ENCODE measurements around the gene GPR160.
A peak's percentile ranks its signal among the peaks of the same experiment; 100 is the strongest.

GPR160 gene

DNA sequence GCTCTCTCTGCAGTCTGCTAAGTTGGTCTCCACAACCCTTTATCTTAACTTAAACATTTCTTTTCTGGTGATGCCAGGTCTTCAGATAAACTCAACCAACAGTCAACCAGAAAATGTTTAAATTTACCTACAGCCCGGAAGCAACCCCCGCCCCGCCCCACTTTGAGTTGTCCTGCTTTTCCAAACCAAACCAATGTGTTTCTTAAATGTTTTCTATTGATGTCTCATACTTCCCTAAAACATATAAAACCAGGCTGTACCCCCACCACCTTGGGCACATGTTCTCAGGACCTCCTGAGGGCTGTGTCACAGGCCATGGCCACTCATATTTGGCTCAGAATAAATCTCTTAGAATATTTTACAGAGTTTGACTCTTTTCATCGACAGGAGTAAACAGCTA is 13.2 kb upstream of the GPR160 start:
- TF ChIP-seq, protein P1, sequence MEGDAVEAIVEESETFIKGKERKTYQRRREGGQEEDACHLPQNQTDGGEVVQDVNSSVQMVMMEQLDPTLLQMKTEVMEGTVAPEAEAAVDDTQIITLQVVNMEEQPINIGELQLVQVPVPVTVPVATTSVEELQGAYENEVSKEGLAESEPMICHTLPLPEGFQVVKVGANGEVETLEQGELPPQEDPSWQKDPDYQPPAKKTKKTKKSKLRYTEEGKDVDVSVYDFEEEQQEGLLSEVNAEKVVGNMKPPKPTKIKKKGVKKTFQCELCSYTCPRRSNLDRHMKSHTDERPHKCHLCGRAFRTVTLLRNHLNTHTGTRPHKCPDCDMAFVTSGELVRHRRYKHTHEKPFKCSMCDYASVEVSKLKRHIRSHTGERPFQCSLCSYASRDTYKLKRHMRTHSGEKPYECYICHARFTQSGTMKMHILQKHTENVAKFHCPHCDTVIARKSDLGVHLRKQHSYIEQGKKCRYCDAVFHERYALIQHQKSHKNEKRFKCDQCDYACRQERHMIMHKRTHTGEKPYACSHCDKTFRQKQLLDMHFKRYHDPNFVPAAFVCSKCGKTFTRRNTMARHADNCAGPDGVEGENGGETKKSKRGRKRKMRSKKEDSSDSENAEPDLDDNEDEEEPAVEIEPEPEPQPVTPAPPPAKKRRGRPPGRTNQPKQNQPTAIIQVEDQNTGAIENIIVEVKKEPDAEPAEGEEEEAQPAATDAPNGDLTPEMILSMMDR (conservative IDR thresholded peaks at IDR 0.05; ENCODE audit: low read depth, low read length): no peak
- H3K4me3 ChIP-seq (ENCODE audit: low read depth, low read length): no peak overlapping the region
- DNase-seq (ENCODE audit: low read depth): no peak

DNA sequence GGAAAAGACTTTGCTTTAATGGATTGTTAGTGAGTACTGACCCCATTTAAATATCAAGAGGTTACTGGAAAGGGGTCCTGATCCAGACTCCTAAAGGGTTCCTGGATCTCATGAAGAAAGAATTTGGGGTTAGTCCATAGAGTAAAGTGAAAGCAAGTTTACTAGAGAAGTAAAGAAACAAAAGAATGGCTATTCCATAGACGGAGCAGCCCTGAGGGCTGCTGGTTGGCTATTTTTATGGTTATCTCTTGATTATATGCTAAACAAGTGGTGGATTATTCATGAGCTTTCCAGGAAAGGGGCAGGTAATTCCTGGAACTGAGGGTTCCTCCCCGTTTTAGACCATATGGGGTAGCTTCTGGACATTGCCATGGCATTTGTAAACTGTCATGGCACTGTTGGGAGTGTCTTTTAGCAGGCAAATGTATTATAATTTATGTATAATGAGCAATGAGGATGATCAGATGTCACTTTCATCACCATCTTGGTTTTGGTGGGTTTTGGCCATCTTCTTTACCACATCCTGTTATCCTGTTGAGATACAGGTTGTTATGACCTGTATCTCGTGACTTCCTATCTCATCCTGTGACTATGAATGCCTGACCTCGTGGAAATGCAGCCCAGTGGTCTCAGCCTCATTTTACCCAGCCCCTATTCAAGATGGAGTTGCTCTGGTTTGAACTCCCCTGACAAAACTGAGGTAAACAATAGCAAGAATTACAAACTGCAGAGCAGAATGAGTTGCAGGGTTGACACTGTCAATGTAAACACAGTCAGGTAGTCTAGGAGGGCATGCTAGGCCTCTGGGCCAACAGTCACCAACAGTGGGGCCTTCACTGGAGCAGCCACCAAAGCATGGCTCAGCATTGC is 10.3 kb upstream of the GPR160 start:
- TF ChIP-seq, protein P1 (conservative IDR thresholded peaks at IDR 0.05; ENCODE audit: low read depth, low read length): no peak
- DNase-seq (ENCODE audit: low read depth): no peak
- H3K4me3 ChIP-seq (ENCODE audit: low read depth, low read length): no peak overlapping the region

DNA sequence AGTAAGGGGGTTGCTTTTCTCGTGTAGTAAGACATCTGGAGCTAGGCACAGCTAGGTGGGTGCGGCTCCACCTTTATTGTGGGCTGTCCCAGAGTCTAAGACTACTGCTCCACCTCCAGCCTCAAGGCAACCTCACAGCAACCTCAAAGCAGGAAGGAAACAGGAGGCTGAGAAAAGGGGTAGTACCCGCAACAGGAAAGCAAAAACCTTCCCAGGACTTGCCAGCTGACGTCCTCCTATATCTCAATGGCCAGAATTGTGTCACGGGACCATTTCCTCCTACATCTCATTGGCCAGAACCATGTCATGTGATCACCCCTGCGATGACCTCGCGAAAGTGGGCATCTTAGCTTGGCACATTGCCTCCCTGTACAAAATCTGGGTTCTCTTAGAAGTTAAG is 4.3 kb upstream of the GPR160 start:
- TF ChIP-seq, protein P1 (conservative IDR thresholded peaks at IDR 0.05; ENCODE audit: low read depth, low read length): no peak
- no peak overlapping the region for H3K4me3 ChIP-seq (ENCODE audit: low read depth, low read length)
- no peak for DNase-seq (ENCODE audit: low read depth)

DNA sequence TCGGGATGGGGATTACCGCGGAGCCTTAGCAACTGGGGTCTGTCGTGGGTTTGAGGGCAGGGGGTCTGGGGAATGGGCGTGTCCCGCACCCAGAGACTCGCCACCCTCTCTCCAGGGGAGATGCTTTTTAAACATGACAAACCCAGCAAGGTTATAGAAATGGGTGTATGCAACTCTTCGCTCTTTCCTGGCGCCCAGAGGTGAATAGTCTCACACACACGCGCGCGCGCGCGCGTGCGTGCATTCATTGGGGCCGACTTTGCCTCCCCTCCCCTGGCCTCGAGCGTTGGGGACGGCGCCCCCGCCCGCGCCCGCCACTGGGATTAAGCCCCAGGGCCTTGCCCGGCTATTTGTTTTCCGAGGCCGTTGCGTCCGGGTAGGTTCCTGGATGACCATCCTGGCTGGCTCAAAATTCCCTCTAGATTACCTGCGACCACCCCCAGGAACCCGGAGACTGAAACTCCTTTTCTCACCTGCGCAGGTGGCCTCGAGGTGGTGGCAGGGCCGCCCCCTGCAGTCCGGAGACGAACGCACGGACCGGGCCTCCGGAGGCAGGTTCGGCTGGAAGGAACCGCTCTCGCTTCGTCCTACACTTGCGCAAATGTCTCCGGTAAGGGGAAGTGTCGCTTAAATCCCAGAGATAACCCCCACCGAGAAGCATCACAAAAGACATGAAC is 777 bp downstream of the GPR160 start:
- TF ChIP-seq, protein P1 (conservative IDR thresholded peaks at IDR 0.05; ENCODE audit: low read depth, low read length): no peak
- peak overlapping the region; percentile 50 for H3K4me3 ChIP-seq (ENCODE audit: low read depth, low read length)
- no peak for DNase-seq (ENCODE audit: low read depth)

DNA sequence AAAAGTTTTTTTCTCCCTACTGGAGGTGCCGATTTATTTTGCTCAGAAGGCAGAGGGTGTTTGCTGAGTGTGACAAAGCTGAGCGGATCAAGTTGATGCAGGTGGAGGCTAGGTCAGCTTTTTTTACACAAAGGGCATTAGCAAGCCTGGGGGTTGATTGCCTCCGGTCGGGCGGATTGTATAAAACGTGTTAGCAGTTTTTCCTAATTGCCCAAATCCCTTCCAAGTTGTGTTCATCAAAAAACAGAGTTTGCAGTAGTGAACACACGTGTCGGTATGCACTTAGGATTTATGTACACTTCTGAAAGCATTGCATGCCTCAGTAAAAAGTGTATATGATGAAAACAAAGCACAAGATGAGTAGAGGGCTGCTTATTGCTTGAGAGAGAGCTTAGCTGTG is 2.6 kb downstream of the GPR160 start:
- TF ChIP-seq, protein P1 (conservative IDR thresholded peaks at IDR 0.05; ENCODE audit: low read depth, low read length): no peak
- no peak for DNase-seq (ENCODE audit: low read depth)
- H3K4me3 ChIP-seq (ENCODE audit: low read depth, low read length): no peak overlapping the region

DNA sequence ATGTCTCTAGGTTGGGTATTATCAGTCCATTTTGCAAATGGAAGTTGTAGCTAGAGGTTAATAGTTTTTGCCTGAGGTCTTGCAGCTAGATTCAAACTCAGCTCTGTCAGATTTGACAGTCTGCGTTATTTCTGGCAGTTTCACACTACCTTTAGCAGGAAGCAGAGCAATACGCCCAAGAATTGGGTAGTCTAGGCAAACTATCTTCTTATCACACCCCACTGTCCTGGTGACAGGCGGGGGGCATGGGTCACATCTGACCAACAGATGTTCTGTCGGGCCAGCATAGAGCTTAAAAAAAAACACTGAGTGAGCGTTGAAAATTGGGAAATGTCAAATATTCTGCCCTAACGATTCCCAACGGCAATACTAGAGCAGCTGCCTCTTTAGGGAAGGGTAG is 5.7 kb downstream of the GPR160 start:
- TF ChIP-seq, protein P1 (conservative IDR thresholded peaks at IDR 0.05; ENCODE audit: low read depth, low read length): no peak
- DNase-seq (ENCODE audit: low read depth): peak; percentile 61
- H3K4me3 ChIP-seq (ENCODE audit: low read depth, low read length): no peak overlapping the region

All from choroid plexus epithelial cell (primary cell).